GM10266 (cell line): ENCODE data around the gene GPRC5A.

Source experiments
- DNase-seq: peaks from one replicate; pipeline ENCODE4 v3.0.0; 2012; ENCODE audit errors: extremely low spot score
- TF ChIP-seq, protein P1 (sequence below): IDR thresholded peaks from 2 replicates; pipeline ENCODE4 v1.5.1; 2012; ENCODE audit warnings: mild to moderate bottlenecking, low read depth; ENCODE audit not compliant: control insufficient read depth, insufficient read depth; ENCODE audit errors: missing control alignments

GPRC5A gene

DNA sequence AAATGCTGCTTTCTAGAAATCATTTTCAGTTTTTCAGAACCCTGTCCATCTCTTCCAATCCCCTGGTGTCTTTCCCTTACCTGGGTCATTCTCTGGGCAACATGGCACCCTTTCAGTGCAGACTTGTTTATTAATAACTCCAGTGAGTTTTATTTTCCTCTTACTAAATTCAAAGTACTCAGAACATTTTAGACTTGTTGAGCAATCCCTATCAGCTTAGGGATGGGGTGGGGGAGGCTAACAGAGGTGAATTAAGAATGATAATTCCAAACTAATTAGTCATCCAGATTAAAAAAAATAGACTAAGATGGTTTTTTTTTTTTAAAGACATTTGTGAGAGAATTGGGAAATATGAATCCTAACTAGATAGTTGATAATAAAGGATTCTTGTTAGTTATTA, 10.7 kb downstream of the GPRC5A start:
- DNase-seq: no peak
- TF ChIP-seq, protein P1, sequence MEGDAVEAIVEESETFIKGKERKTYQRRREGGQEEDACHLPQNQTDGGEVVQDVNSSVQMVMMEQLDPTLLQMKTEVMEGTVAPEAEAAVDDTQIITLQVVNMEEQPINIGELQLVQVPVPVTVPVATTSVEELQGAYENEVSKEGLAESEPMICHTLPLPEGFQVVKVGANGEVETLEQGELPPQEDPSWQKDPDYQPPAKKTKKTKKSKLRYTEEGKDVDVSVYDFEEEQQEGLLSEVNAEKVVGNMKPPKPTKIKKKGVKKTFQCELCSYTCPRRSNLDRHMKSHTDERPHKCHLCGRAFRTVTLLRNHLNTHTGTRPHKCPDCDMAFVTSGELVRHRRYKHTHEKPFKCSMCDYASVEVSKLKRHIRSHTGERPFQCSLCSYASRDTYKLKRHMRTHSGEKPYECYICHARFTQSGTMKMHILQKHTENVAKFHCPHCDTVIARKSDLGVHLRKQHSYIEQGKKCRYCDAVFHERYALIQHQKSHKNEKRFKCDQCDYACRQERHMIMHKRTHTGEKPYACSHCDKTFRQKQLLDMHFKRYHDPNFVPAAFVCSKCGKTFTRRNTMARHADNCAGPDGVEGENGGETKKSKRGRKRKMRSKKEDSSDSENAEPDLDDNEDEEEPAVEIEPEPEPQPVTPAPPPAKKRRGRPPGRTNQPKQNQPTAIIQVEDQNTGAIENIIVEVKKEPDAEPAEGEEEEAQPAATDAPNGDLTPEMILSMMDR: no peak

- no peak for DNase-seq
- TF ChIP-seq, protein P1: no peak
Measured at GRCh38 chr12:12903642-12904609, 12.6 kb downstream of the GPRC5A start.

- DNase-seq: no peak
- TF ChIP-seq, protein P1: no peak
Measured at GRCh38 chr12:12907552-12907951, 16.2 kb downstream of the GPRC5A start.

GRCh38 chr12:12908252-12908651, 16.9 kb downstream of the GPRC5A start:
- TF ChIP-seq, protein P1: no peak
- DNase-seq: no peak

DNA sequence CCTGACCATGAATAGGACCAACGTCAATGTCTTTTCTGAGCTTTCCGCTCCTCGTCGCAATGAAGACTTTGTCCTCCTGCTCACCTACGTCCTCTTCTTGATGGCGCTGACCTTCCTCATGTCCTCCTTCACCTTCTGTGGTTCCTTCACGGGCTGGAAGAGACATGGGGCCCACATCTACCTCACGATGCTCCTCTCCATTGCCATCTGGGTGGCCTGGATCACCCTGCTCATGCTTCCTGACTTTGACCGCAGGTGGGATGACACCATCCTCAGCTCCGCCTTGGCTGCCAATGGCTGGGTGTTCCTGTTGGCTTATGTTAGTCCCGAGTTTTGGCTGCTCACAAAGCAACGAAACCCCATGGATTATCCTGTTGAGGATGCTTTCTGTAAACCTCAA, 17.3 kb downstream of the GPRC5A start:
- no peak for DNase-seq
- TF ChIP-seq, protein P1: no peak

DNA sequence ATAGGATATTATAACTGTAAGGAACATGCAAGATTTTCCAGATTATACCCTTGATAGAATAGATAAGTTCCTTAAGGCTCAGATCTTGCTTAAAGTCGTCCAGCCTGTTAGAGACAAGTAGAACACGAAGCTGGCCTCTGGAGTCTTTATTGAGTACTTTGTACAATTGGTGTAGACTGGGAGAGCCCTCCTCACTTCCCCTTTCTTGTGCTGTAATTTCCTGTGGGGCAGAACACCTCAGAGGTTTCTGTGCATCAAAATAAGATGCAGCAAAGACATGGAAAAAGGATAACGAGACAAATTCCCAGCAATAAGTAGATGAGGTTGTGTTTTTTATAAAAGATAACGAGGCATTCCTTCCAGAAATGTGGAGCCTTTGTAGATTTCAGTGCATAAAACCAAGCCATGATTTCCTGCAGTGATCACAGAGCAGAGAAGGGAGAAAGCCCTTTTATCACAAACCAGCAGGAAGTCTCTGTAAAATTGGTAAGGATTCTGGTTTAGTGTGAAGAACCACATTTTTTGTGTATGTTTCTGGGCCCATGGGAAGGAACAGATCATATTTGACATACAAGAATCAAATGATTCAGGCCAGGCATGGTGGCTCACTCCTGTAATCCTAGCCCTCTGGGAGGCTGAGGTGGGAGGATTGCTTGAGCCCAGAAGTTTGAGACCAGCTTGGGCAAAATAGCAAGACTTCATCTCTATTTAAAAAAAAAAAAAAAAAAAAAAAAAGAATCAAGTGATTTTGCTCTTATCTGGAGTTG, 18.0 kb downstream of the GPRC5A start:
- peak; percentile 34 for DNase-seq
- TF ChIP-seq, protein P1: no peak
